ENCODE data around the gene MARCHF9.

The MARCHF9 gene

DNA sequence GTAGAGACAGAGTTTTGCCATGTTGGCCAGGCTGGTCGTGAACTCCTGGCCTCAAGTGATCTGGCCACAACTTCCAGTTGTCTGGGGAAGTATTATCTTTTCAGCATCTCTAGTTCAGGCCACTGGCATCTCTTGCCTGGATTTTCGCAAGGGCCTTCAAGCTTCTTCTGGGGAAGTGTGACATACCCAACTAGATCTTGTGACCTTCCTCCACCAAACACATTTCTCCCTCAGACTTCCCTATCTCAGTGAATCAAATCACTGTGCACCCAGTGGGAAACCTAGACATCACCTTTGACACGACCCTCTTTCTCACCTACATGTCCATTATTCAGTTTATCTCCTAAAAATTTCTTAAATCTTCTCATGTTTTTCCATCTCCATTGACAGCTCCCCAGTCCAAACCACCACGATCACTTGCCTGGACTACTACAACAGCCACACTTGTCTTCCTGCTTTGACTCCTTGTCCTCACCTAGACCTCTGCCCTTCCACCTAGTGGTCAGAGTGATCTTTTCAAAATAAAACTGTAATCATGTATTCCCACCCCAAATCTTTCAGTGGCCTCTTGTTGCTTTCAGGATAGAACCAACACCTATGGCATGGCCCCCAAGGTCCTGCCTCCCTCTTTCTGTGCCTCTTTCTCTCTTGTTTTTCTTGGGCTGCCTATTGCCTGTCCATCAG lies 20.8 kb downstream of the MARCHF9 start:
- no peak overlapping the region for H3K4me3 ChIP-seq (ENCODE audit: low read depth, low read length)
- no peak for DNase-seq (ENCODE audit: low read depth)
- TF ChIP-seq, protein P1, sequence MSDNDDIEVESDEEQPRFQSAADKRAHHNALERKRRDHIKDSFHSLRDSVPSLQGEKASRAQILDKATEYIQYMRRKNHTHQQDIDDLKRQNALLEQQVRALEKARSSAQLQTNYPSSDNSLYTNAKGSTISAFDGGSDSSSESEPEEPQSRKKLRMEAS (IDR thresholded peaks at IDR 0.05; ENCODE audit: low read depth, low read length): no peak
- TF ChIP-seq MYC (IDR thresholded peaks at IDR 0.05; ENCODE audit: low read depth, low read length) (no peak), POLR2A (IDR thresholded peaks at IDR 0.05; ENCODE audit: extremely low read depth, insufficient read length) (no peak)
- TF ChIP-seq, protein P2, sequence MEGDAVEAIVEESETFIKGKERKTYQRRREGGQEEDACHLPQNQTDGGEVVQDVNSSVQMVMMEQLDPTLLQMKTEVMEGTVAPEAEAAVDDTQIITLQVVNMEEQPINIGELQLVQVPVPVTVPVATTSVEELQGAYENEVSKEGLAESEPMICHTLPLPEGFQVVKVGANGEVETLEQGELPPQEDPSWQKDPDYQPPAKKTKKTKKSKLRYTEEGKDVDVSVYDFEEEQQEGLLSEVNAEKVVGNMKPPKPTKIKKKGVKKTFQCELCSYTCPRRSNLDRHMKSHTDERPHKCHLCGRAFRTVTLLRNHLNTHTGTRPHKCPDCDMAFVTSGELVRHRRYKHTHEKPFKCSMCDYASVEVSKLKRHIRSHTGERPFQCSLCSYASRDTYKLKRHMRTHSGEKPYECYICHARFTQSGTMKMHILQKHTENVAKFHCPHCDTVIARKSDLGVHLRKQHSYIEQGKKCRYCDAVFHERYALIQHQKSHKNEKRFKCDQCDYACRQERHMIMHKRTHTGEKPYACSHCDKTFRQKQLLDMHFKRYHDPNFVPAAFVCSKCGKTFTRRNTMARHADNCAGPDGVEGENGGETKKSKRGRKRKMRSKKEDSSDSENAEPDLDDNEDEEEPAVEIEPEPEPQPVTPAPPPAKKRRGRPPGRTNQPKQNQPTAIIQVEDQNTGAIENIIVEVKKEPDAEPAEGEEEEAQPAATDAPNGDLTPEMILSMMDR (IDR thresholded peaks at IDR 0.05; ENCODE audit: low read depth, low read length): no peak

DNA sequence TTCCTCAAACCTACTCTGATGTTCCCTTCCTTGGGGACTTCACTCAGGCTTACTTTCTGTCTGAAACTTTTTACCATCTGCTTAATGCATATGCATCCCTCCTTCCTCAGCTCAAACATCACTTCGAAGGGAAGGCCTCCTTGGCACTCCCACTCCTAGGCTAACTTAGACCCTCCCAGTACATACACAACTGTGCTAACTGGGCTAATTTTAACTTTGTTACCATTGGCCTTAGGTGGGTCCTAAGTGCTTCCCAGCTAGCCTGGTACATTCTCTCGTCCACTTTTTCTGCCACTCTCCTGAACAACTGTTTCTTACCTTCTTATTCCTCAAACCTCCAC lies 21.3 kb downstream of the MARCHF9 start:
- TF ChIP-seq MYC (IDR thresholded peaks at IDR 0.05; ENCODE audit: low read depth, low read length) (no peak), POLR2A (IDR thresholded peaks at IDR 0.05; ENCODE audit: extremely low read depth, insufficient read length) (no peak)
- TF ChIP-seq, protein P2 (IDR thresholded peaks at IDR 0.05; ENCODE audit: low read depth, low read length): no peak
- TF ChIP-seq, protein P1 (IDR thresholded peaks at IDR 0.05; ENCODE audit: low read depth, low read length): no peak
- no peak for DNase-seq (ENCODE audit: low read depth)
- H3K4me3 ChIP-seq (ENCODE audit: low read depth, low read length): no peak overlapping the region

DNA sequence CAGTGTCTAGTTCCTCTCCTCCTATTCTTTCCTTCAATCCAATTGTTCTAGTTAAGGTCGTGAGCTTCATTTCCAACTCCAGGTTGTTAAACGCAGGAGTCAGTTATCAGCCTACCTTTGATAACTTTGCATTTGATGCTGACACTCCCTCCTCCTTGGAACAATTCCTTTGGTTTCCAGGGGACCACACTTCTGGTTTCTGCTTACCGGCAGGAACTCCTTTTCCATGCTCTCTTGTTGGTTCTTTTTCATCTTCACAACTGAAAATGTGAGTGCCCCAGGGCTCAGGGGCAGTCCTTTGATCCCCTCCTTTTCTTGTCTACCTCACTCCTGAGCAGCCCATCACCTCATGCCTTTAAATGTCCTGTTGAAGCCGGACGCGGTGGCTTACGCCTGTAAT lies 22.5 kb downstream of the MARCHF9 start:
- no peak overlapping the region for H3K4me3 ChIP-seq (ENCODE audit: low read depth, low read length)
- DNase-seq (ENCODE audit: low read depth): no peak
- no peak for TF ChIP-seq MYC (IDR thresholded peaks at IDR 0.05; ENCODE audit: low read depth, low read length)

DNA sequence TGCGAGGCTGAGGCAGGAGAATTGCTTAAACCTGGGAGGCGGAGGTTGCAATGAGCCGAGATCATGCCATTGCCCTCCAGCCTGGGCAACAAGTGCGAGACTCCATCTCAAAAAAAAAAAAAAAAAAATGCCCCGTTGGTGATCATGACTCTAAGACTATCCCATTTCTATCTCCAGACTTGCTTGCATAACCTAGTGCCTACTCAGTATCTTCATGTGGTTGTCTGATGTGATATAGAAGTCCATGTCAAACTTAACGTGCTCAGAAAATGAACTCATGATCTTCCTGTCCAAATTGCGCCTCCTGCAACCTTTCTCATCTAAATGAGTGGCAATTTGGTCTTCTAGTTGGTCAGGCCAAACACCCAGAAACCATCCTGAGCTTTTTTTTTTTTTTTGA lies 23.0 kb downstream of the MARCHF9 start:
- DNase-seq (ENCODE audit: low read depth): no peak
- no peak overlapping the region for H3K4me3 ChIP-seq (ENCODE audit: low read depth, low read length)
- TF ChIP-seq, protein P1 (IDR thresholded peaks at IDR 0.05; ENCODE audit: low read depth, low read length): no peak
- TF ChIP-seq POLR2A (IDR thresholded peaks at IDR 0.05; ENCODE audit: extremely low read depth, insufficient read length) (no peak), MYC (IDR thresholded peaks at IDR 0.05; ENCODE audit: low read depth, low read length) (no peak)
- TF ChIP-seq, protein P2 (IDR thresholded peaks at IDR 0.05; ENCODE audit: low read depth, low read length): no peak

DNA sequence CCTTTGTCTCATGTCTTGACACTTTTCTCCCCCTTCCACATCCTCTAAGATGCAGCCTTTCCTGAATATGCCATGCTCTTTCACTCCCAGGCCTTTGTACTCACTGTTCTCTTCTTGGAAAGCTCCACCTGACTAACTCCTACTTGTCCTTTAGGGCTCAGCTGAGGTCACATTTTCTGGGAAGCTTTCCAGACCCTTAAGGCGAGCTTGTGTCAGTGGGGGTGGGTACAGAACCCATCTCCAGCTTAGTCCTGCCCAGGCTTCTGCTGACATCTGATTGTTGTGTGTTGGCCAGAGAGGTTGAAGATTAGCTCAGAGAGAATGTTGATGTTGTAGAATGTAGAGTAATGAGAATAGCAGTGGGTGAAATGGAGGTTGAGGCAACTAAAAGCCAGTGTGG lies 24.8 kb downstream of the MARCHF9 start:
- DNase-seq (ENCODE audit: low read depth): no peak
- no peak overlapping the region for H3K4me3 ChIP-seq (ENCODE audit: low read depth, low read length)
- no peak for TF ChIP-seq POLR2A (IDR thresholded peaks at IDR 0.05; ENCODE audit: extremely low read depth, insufficient read length)

DNA sequence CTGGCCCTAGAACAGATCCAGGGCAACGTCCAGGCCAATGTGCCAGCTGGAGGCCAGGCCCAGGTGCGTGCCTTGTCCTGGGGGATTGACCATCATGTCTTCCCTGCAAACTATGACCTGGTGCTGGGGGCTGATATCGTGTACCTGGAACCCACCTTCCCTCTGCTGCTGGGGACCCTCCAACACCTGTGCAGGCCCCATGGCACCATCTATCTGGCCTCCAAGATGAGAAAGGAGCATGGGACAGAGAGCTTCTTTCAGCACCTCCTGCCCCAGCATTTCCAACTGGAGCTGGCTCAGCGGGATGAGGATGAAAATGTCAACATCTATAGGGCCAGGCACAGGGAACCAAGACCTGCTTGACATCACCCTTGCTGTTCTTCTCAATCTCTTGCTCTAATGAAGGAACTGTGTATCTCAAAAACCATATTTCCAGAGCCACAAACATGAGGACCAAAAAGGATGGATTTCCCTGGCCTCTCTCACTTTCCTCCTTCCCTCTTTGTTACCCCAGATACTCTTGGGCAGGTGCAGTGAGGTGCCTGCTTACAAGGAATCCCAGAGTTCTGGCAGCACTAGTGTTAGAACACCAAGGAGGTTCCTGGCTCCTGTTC lies 25.5 kb downstream of the MARCHF9 start:
- H3K4me3 ChIP-seq (ENCODE audit: low read depth, low read length): no peak overlapping the region
- no peak for DNase-seq (ENCODE audit: low read depth)
- TF ChIP-seq, protein P2 (IDR thresholded peaks at IDR 0.05; ENCODE audit: low read depth, low read length): no peak
- no peak for TF ChIP-seq MYC (IDR thresholded peaks at IDR 0.05; ENCODE audit: low read depth, low read length)
- TF ChIP-seq, protein P1 (IDR thresholded peaks at IDR 0.05; ENCODE audit: low read depth, low read length): no peak

DNA sequence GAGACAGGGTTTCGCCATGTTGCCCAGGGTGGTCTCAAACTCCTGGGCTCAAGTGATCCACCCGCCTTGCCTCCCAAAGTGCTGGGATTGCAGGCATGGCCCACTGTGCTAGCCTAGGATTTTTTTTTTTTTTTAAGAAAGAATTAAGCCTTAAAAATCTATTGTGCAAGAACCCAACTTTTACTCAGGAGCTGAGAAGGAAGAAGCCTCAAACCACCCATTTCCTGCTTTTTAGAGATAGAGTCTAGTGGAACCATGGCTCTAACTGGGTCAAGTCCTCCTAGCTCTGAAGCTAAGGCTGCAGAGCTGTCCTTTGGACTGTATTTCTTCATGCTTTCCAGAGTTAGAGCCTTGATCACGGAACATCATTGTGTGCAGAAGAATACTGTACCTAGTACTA lies 26.3 kb downstream of the MARCHF9 start:
- TF ChIP-seq, protein P2 (IDR thresholded peaks at IDR 0.05; ENCODE audit: low read depth, low read length): no peak
- TF ChIP-seq MYC (IDR thresholded peaks at IDR 0.05; ENCODE audit: low read depth, low read length) (no peak), POLR2A (IDR thresholded peaks at IDR 0.05; ENCODE audit: extremely low read depth, insufficient read length) (no peak)
- TF ChIP-seq, protein P1 (IDR thresholded peaks at IDR 0.05; ENCODE audit: low read depth, low read length): no peak
- H3K4me3 ChIP-seq (ENCODE audit: low read depth, low read length): no peak overlapping the region
- DNase-seq (ENCODE audit: low read depth): peak; percentile 73

All from NB4 (cell line).